HG03469 (cell line): ENCODE results near the gene BIRC6.

Experiments
- ATAC-seq: cut with Tn5 transposase; IDR thresholded peaks from one replicate; pipeline ENCODE4 v1.9.1; 2021; ENCODE audit warnings: mild to moderate bottlenecking, moderate library complexity, moderate number of reproducible peaks; ENCODE audit not compliant: unreplicated experiment

Gene BIRC6

GRCh38 chr2:32375228-32375892, 18.5 kb downstream of the BIRC6 start:
- ATAC-seq = no peak

- ATAC-seq = no peak
Observed at GRCh38 chr2:32376756-32377155, 19.9 kb downstream of the BIRC6 start.

DNA sequence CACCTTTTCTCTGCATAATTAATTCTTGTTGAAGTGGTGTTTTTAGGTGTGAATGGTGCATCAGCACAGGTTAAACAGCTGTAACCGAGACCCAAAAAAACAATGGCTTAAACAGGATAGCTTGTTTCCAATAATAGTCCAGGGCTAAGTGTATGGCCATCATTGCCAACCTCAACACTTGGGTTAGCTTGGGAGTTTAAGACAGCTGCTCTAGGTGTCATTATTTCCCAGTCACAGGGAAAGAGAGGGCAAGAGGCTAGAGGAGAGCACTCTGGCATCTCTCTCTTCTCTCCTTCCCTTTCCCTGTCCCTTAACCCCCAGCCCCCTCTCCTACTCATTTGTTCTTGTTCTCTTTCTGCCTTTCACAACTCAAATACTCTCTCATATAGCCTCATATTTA, 21.1 kb downstream of the BIRC6 start:
- ATAC-seq = no peak

DNA sequence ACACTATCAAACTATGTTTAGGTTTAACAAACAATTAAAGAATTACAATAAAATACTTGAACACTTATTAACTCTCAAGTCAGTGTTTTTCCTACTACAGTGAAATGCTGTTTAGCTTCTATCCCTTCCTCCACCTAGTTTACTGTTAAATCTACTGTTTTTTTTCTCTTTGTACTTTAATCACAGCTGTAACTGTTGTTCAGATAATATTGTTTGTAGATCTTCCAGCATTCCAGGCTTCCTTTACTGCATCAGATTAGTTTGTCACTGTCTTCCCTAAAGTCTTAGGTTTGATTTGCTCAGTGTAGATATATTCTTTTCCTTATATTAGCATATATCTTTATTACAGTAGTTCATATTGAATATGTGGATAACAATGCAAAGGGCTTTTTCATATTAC, 22.5 kb downstream of the BIRC6 start:
- ATAC-seq = no peak

GRCh38 chr2:32383858-32384257, 27.0 kb downstream of the BIRC6 start:
- ATAC-seq = no peak

DNA sequence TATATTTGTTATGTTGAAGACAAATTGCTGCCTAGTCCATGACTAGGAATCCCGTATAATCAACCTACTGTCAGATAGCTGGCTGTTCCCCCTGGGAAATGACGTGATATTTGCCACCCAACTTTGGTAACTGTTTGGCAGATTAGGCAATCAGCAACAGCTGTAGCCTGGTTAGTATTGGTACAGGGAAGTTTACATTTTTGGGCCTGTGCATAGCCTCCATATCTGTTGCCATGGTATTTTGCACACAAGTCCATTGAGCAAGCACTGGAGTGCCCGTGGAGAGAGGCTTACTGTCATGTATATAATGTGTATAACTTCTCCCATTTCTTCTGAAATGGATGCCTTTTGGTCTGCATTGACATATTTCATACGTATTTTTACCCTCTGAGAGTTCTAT, 27.7 kb downstream of the BIRC6 start:
- ATAC-seq = no peak

- no peak for ATAC-seq
Observed at GRCh38 chr2:32386739-32387138, 29.9 kb downstream of the BIRC6 start.

- no peak for ATAC-seq
Observed at GRCh38 chr2:32399221-32399620, 42.4 kb downstream of the BIRC6 start.

GRCh38 chr2:32402091-32402490, 45.3 kb downstream of the BIRC6 start:
- no peak for ATAC-seq

- no peak for ATAC-seq
Observed at GRCh38 chr2:32403782-32404181, 47.0 kb downstream of the BIRC6 start.

GRCh38 chr2:32404691-32405090, 47.9 kb downstream of the BIRC6 start:
- no peak for ATAC-seq

GRCh38 chr2:32416519-32416918, 59.7 kb downstream of the BIRC6 start:
- ATAC-seq = no peak

GRCh38 chr2:32417659-32418058, 60.8 kb downstream of the BIRC6 start:
- ATAC-seq = no peak

DNA sequence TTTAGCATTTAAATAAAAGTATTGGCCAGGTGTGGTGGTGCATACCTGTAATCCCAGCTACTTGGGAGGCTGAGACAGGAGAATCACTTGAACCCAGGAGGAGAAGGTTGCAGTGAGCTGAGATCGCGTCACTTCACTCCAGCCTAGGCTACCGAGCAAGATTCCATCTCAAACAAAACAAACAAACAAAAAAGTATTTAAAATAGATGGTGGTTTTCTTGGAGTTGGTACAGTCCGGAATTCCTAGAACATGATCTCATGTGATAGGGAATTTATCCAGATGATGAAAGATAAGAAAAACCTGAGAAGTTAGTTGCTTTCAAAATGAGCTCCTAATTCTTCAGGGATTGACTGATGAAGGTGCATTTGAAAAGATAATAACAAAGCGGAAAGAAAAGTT, 62.0 kb downstream of the BIRC6 start:
- ATAC-seq = no peak

DNA sequence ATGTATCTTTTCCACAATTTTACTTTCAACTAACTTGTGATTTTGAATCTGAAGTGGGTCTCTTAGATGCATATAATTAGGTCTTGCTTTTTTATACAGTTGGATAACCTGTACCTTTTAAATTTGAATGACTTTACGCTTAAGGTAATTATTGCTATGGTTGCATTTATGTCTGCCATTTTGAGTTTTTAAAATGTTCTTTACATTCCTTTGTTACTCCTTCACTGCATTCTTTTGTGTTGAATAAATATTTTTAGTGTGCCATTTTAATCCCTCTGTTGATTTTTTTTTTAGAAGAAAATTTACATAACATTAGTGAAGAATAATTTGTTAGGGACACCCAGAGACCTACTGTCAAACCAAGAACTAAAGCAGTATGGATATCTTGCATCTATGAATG, 65.3 kb downstream of the BIRC6 start:
- ATAC-seq = no peak

DNA sequence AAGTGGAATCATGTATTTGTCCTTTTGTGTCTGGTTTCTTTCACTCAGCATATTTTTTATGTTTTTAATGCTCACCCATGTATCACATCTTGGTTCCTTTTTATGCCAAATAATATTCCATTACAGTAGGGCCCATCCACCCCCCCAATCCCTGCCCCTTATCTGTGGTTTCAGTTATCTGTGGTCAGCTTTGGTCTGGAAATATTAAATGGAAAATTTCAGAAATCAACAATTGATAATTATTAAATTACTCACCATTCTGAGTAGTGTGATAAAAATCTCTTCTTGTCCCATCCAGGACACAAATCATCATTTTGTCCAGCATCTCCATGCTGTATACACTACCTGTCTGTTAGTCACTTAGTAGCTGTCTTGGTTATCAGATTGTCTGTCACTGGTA, 66.7 kb downstream of the BIRC6 start:
- ATAC-seq = no peak

DNA sequence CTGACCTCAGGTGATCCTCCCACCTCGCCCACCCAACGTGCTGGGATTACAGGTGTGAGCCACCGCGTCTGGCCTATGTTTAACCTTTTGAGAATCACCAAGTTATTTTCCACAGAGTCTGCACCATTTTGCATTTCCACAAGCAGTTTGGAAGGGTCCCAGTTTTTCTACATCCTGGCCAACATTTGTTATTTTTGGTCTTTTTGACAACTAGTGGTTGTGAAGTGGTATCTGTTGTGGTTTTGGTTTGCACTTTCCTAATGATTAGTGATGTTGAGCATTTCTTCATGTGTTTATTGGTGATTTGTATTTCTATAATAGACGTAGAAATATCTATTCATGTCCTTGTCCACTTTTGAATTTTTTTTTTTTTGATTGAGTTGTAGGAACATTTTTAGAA, 67.9 kb downstream of the BIRC6 start:
- ATAC-seq = no peak

DNA sequence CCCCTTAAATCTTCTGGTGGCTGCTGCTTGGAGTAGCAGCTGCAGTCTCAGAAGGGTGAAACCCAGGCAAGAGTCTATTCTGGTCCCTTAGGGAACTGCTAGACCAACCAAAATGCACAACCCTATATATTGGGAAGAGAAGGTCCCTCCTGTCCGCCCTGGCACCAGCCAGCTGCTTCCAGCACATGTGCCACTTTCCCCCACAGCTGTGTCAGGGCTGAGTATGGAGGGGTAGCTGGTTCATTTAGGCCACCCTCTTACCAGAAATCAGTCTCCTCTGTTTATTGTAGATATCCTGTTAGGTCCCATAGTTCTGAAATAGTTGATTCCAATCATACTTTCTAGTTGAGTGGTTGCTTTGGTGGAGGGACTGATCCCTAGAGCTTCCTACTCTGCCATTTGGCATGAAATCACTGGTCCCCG, 68.9 kb downstream of the BIRC6 start:
- ATAC-seq = no peak

GRCh38 chr2:32427672-32428610, 71.1 kb downstream of the BIRC6 start:
- no peak for ATAC-seq

GRCh38 chr2:32430804-32431203, 74.0 kb downstream of the BIRC6 start:
- no peak for ATAC-seq

- no peak for ATAC-seq
Observed at GRCh38 chr2:32436150-32436549, 79.3 kb downstream of the BIRC6 start.

GRCh38 chr2:32442020-32442467, 85.2 kb downstream of the BIRC6 start:
- no peak for ATAC-seq
